ENCODE measurements around the gene GPR15LG.

GPR15LG gene

GRCh38 chr10:84221916-84222315 lies 48.3 kb downstream of the GPR15LG start:
- DNase-seq (ENCODE audit: extremely low read depth, low read depth) = no peak
- TF ChIP-seq CTCF (IDR thresholded peaks at IDR 0.05; ENCODE audit: low read depth, low read length, missing control alignments) = no peak
- no peak overlapping the region for H3K4me3 ChIP-seq (replicated peaks; ENCODE audit: low read depth, low read length)

- no peak for TF ChIP-seq CTCF (IDR thresholded peaks at IDR 0.05; ENCODE audit: low read depth, low read length, missing control alignments)
- H3K4me3 ChIP-seq (replicated peaks; ENCODE audit: low read depth, low read length) = no peak overlapping the region
- DNase-seq (ENCODE audit: extremely low read depth, low read depth) = no peak
These were observed 50.9 kb downstream of the GPR15LG start for GRCh38 chr10:84224411-84225028.

GRCh38 chr10:84225427-84226173 lies 52.0 kb downstream of the GPR15LG start, which contains the start of gene LRIT2:
LRIT2 (minus strand) TSS chr10:84225544; CDS start chr10:84225520, 24 bp downstream.
- no peak for DNase-seq (ENCODE audit: extremely low read depth, low read depth)
- TF ChIP-seq CTCF (IDR thresholded peaks at IDR 0.05; ENCODE audit: low read depth, low read length, missing control alignments) = no peak
- no peak within 1 kb of the TSS for H3K4me3 ChIP-seq (replicated peaks; ENCODE audit: low read depth, low read length)

- DNase-seq (ENCODE audit: extremely low read depth, low read depth) = no peak
- no peak overlapping the region for H3K4me3 ChIP-seq (replicated peaks; ENCODE audit: low read depth, low read length)
- no peak for TF ChIP-seq CTCF (IDR thresholded peaks at IDR 0.05; ENCODE audit: low read depth, low read length, missing control alignments)
These were observed 53.0 kb downstream of the GPR15LG start for GRCh38 chr10:84226616-84227015.

GRCh38 chr10:84227810-84228209 lies 54.2 kb downstream of the GPR15LG start:
- DNase-seq (ENCODE audit: extremely low read depth, low read depth) = no peak
- no peak for TF ChIP-seq CTCF (IDR thresholded peaks at IDR 0.05; ENCODE audit: low read depth, low read length, missing control alignments)
- no peak overlapping the region for H3K4me3 ChIP-seq (replicated peaks; ENCODE audit: low read depth, low read length)

GRCh38 chr10:84230359-84230758 lies 56.8 kb downstream of the GPR15LG start:
- no peak overlapping the region for H3K4me3 ChIP-seq (replicated peaks; ENCODE audit: low read depth, low read length)
- no peak for TF ChIP-seq CTCF (IDR thresholded peaks at IDR 0.05; ENCODE audit: low read depth, low read length, missing control alignments)
- no peak for DNase-seq (ENCODE audit: extremely low read depth, low read depth)
